WTC11 (cell line): ENCODE measurements around the gene DYSF. TPM values are rescaled to one million over a fixed set of nuclear protein-coding genes. Genes with fewer than 3 reads are reported as not detected.

ENCODE experiments used
- ATAC-seq: fragments of 200-7000 bp; cut with Tn5 transposase; 2 replicates; pipeline ENCODE4 v1.10.0; 2021; ENCODE audit warnings: mild to moderate bottlenecking, moderate library complexity
- CTCF ChIA-PET: fragments of 300-600 bp; sonication (Branson Sonifier 250); formaldehyde crosslinking; loops from one replicate; lab custom pipeline; 2021; ENCODE audit warnings: antibody characterized with exemption; lab: Charles Lee
- POLR2A ChIA-PET: fragments of 350-600 bp; sonication (Branson Sonifier 250); formaldehyde crosslinking; loops from one replicate; lab custom pipeline; 2021; ENCODE audit warnings: antibody characterized with exemption; lab: Charles Lee
- DNase-seq: peaks from one replicate; pipeline ENCODE4 v3.0.0; 2021; ENCODE audit warnings: low spot score
- H3K27ac Mint-ChIP-seq: 2 replicates; pipeline ENCODE4 v1.8.0; 2021; ENCODE audit warnings: mixed read lengths
- H3K27me3 Mint-ChIP-seq: 2 replicates; pipeline ENCODE4 v1.8.0; 2021; ENCODE audit warnings: low read depth, mild to moderate bottlenecking, moderate library complexity, mixed read lengths
- H3K36me3 Mint-ChIP-seq: 2 replicates; pipeline ENCODE4 v1.8.0; 2021; ENCODE audit warnings: mixed read lengths
- H3K4me1 Mint-ChIP-seq: 2 replicates; pipeline ENCODE4 v1.8.0; 2022; ENCODE audit warnings: mixed read lengths
- H3K4me3 Mint-ChIP-seq: 2 replicates; pipeline ENCODE4 v1.8.0; 2021; ENCODE audit warnings: mild to moderate bottlenecking, moderate library complexity, mixed read lengths
- H3K9me3 Mint-ChIP-seq: 2 replicates; pipeline ENCODE4 v1.8.0; 2021; ENCODE audit warnings: mixed read lengths
- MXD4 ChIP-seq: fragments of 250-450 bp; sonication (Bioruptor Pico); IDR thresholded peaks from 2 replicates; pipeline ENCODE4 v1.8.0; 2021; ENCODE audit warnings: mild to moderate bottlenecking, moderate library complexity, borderline replicate concordance
- RORB ChIP-seq: fragments of 250-450 bp; sonication (Bioruptor Pico); IDR thresholded peaks from 2 replicates; pipeline ENCODE4 v1.9.0; 2021; ENCODE audit warnings: mild to moderate bottlenecking
- SMAD4 ChIP-seq: sonication (generic); formaldehyde crosslinking; IDR thresholded peaks from 2 replicates; pipeline ENCODE4 v1.8.0; 2022; ENCODE audit warnings: mild to moderate bottlenecking, missing genetic modification reagents
- STAT6 ChIP-seq: sonication (generic); formaldehyde crosslinking; conservative IDR thresholded peaks from 2 replicates; pipeline ENCODE4 v1.8.1; 2023; ENCODE audit warnings: mild to moderate bottlenecking, low read depth, missing genetic modification reagents, moderate library complexity
- TCF7 ChIP-seq: sonication (generic); formaldehyde crosslinking; IDR thresholded peaks from 2 replicates; pipeline ENCODE4 v1.8.0; 2022; ENCODE audit warnings: mild to moderate bottlenecking, low read depth, missing genetic modification reagents, moderate library complexity
- USF1 ChIP-seq: sonication (generic); formaldehyde crosslinking; IDR thresholded peaks from 2 replicates; pipeline ENCODE4 v1.8.0; 2022; ENCODE audit warnings: mild to moderate bottlenecking, missing genetic modification reagents
- ZBTB43 ChIP-seq: sonication (generic); formaldehyde crosslinking; IDR thresholded peaks from 2 replicates; pipeline ENCODE4 v1.8.1; 2023; ENCODE audit warnings: mild to moderate bottlenecking, missing genetic modification reagents
- ZNF121 ChIP-seq: sonication (generic); formaldehyde crosslinking; IDR thresholded peaks from 2 replicates; pipeline ENCODE4 v1.8.0; 2023; ENCODE audit warnings: missing genetic modification reagents
- ZNF317 ChIP-seq: sonication (generic); formaldehyde crosslinking; IDR thresholded peaks from 2 replicates; pipeline ENCODE4 v1.8.1; 2023; ENCODE audit warnings: low read depth, mild to moderate bottlenecking, moderate library complexity, missing genetic modification reagents, borderline replicate concordance
- ZNF425 ChIP-seq: fragments of 250-450 bp; sonication (Bioruptor Pico); conservative IDR thresholded peaks from 2 replicates; pipeline ENCODE4 v1.9.0; 2021; ENCODE audit warnings: mild to moderate bottlenecking
- ZNF532 ChIP-seq: fragments of 250-450 bp; sonication (Bioruptor Pico); IDR thresholded peaks from 2 replicates; pipeline ENCODE4 v1.9.0; 2021; ENCODE audit warnings: mild to moderate bottlenecking, borderline replicate concordance
- ZNF671 ChIP-seq: fragments of 250-450 bp; sonication (Bioruptor Pico); IDR thresholded peaks from 2 replicates; pipeline ENCODE4 v1.8.0; 2021; ENCODE audit warnings: mild to moderate bottlenecking
- total RNA-seq: library from RNA; stranded (reverse); gene quantifications from 3 replicates; pipeline ENCODE4 v1.2.3, GENCODE V29; 2021

The DYSF gene
- total RNA-seq, 1 experiment from 2014 or later = 14.8 TPM

- ChIA-PET POLR2A (interaction anchor here (0.5 kb wide), 1 partner anchor 128 kb away, joined by 3 read pairs; no protein-coding TSS in a partner anchor), CTCF (interaction anchor here (0.7 to 1.6 kb wide), 2 partner anchors 101 to 227 kb away, joined by 3 to 4 read pairs; no protein-coding TSS in a partner anchor)
- H3K9me3 Mint-ChIP-seq = peaks cover 7% of the 10 kb centered on the region
- ATAC-seq = no peak
- no peak for DNase-seq
- H3K4me1 Mint-ChIP-seq = peaks cover 52% of the 10 kb centered on the region
- TF ChIP-seq MXD4 (CRISPR knock-in tag) (no peak), USF1 (CRISPR knock-in tag) (no peak), STAT6 (CRISPR knock-in tag) (no peak), ZNF317 (no peak), ZNF532 (CRISPR knock-in tag) (no peak), ZNF425 (CRISPR knock-in tag) (no peak), ZBTB43 (CRISPR knock-in tag) (no peak), RORB (CRISPR knock-in tag) (no peak), TCF7 (CRISPR knock-in tag) (no peak), ZNF121 (CRISPR knock-in tag) (no peak), SMAD4 (CRISPR knock-in tag) (no peak), ZNF671 (CRISPR knock-in tag) (no peak)
- H3K27ac Mint-ChIP-seq = no peak overlapping the region
- no peak overlapping the region for H3K4me3 Mint-ChIP-seq
- no peaks in the 10 kb centered on the region for H3K27me3 Mint-ChIP-seq
- H3K36me3 Mint-ChIP-seq = no peaks in the 10 kb centered on the region; the same call in 1 of the 2 replicates
Measured at GRCh38 chr2:71697106-71698004, 244.0 kb downstream of the DYSF start.
